Measurements from ENCODE around the gene STK40.

The STK40 gene

GRCh38 chr1:36369061-36369861 lies 16.5 kb downstream of the STK40 start:
- peak; percentile 66 for DNase-seq (ENCODE audit: low spot score)

- no peak for DNase-seq (ENCODE audit: low spot score)
Observed at GRCh38 chr1:36367798-36368197, 17.9 kb downstream of the STK40 start.

- no peak for DNase-seq (ENCODE audit: low spot score)
Observed at GRCh38 chr1:36367066-36367465, 18.7 kb downstream of the STK40 start.

- no peak for DNase-seq (ENCODE audit: low spot score)
Observed at GRCh38 chr1:36366091-36366661, 19.5 kb downstream of the STK40 start.

DNA sequence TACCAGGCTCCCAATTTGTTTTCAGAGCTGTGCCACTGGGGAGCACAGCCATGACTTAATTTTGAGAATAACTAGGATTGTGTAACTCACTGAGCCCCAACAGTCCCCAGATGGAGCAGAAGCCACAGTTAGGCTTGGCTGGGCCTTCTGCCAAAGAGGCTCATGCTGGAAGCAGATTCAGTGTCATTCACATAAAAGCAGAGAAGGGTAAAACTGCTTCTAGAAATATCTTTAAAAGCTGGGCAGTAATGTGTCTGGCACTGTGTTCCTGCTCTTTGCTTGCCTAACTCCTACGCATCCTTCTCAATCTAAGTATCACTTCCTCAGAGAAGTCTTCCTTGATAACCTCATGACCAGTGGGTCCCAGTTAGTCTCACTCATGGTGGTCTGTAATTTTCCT lies 20.3 kb downstream of the STK40 start:
- no peak for DNase-seq (ENCODE audit: low spot score)

GRCh38 chr1:36359911-36360550 lies 25.7 kb downstream of the STK40 start:
- peak; percentile 68 for DNase-seq (ENCODE audit: low spot score)

GRCh38 chr1:36359383-36359782 lies 26.3 kb downstream of the STK40 start:
- peak; percentile 39 for DNase-seq (ENCODE audit: low spot score)

DNA sequence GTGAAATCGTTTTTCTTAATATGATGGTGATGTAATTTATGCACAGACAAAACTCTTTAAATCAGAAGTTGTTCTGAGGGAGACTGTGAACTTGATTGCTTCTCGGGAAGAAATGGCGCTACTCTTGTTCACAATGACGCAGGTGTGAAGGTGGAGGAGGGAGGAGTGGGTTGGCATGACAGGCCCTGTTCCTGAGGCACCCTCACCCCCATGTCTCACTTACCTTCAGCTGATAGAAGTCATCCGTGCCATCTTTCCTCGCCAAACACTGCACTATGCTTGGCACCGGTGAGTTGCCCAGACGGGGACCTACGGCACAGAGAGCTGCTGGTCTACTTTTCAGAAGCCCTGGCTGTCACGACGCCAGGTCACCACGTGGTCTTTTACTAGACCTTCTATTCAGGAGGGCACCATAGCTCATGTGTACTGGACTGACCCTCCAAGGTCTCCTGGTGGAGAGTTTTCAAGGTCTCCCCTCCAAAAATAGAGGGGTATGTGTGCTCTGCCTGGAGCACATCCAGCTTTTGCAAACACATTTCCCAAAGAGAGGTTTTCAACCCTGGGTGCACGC lies 27.1 kb downstream of the STK40 start:
- DNase-seq (ENCODE audit: low spot score): no peak

- no peak for DNase-seq (ENCODE audit: low spot score)
Observed at GRCh38 chr1:36355811-36356210, 29.9 kb downstream of the STK40 start.

DNA sequence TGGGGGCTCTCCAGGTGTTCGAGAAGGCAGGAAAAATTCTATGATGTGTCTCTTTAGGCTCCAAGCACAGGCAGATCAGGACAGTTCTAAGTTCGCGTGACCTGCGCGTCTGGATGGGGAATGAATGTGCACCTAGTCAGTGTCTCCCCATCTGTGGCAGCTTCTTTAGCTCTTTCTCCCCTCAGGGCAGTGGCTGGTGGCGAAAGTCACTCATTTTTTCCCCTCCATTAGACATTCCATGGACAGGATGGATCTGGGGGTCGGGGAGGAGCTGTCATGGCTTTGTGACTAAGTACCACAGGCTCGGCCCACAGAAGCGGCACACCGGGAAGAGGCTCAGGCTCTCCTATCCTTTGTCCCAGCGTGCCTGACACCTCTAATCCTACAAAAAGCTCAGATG lies 31.2 kb downstream of the STK40 start:
- no peak for DNase-seq (ENCODE audit: low spot score)

- peak; percentile 67 for DNase-seq (ENCODE audit: low spot score)
Observed at GRCh38 chr1:36352910-36353878, 32.5 kb downstream of the STK40 start.

DNA sequence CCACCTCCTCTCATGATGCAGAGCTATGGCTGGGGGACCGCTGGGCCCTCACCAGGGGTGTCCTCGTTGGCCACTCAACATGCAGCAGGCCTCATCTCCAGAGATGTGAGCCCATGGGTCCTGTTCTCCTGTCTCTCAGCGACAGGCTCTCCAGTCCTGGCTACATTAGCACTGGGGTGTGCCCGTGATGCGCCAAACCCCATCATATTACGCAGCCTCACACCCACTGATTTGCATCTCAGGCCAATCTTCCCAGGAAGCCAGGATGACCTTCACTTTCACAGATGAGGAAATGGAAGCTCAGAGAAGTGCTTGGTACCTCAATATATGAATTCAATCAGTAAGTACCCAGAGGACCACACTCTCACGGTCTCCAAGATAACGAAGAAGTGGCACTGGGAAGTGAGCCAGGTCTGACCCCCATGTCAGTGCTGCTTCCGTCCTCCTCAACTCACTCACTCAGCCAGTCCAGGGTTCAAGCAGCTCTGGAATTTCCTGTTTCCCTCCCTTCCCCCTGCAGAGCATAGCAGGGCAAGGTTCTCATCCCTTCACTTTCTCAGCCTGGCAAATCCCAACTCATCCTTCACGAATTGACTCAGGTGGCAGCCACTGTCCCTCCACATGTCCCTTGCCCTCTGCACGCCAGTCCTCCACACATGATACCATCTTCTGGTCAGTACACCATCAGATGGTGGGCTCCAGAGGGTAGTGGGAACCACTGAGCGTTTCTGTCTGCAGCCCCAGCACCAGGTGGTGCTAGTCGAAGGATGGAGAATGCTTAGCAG lies 33.4 kb downstream of the STK40 start:
- DNase-seq (ENCODE audit: low spot score): peak; percentile 67

GRCh38 chr1:36351227-36351977 lies 34.3 kb downstream of the STK40 start:
- DNase-seq (ENCODE audit: low spot score): peak; percentile 97

DNA sequence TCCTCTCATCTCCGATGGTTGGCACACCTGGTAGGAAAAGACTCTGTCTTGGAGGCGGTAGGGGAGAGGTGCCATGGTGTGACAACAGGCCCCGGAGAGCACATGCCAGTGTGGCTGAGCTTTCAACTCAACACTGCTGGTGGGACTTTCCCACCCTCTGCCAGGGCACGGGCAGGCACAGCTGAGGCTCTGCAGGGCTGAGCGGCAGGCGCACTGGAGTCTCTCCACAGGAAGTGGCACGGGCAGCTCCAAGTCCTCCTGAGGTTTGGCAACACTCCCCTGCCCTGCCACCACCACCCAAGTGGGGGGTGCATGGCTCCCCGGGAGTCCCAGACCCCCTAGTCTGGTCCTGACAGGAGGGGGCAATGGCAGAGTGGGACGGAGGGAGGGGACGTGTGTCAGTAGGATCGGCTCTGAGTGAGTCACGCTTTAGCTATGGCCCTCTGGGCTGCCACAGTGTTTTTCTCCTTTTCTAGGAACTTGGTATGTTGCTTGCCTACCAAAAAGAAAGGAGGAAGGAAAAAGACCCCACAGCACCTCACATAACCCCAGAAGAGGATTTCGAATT lies 35.0 kb downstream of the STK40 start:
- peak; percentile 93 for DNase-seq (ENCODE audit: low spot score)

- no peak for DNase-seq (ENCODE audit: low spot score)
Observed at GRCh38 chr1:36349839-36350238, 35.9 kb downstream of the STK40 start.

GRCh38 chr1:36349241-36349671 lies 36.5 kb downstream of the STK40 start:
- peak; percentile 52 for DNase-seq (ENCODE audit: low spot score)

GRCh38 chr1:36346741-36347370 lies 38.9 kb downstream of the STK40 start:
- no peak for DNase-seq (ENCODE audit: low spot score)

DNA sequence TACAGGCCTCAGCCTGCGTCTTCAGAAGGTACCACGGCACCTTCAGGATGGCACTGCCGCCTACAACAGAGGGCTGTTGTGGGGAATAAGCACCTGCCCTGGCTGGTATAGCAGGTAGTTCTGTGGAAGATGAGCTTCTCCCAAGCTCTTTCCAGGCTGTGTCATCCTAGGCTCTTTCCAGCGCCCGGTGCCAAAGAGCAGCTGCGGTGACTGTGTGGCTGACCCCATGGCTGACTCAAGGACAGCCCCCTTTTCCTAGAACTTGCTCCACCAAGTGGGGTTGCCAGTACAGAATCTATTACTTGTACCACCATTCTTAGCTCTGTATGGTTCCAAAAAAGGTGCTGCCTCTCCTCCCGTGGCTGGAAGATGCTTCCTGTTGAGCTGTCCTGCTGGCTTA lies 40.4 kb downstream of the STK40 start:
- DNase-seq (ENCODE audit: low spot score): no peak

GRCh38 chr1:36344395-36344680 lies 41.4 kb downstream of the STK40 start:
- DNase-seq (ENCODE audit: low spot score): no peak
